ENCODE data around the gene SYAP1.
A peak's percentile ranks its signal among the peaks of the same experiment; 100 is the strongest.
"Not testable (repeated sequence)": the region's sequence is repeated elsewhere in the genome, so short reads cannot be mapped to it uniquely, and the experiment has no call there.

The SYAP1 gene

GRCh38 chrX:16762579-16762978 is 43.2 kb downstream of the SYAP1 start:
- no peak for TF ChIP-seq POLR2A (IDR thresholded peaks at IDR 0.05; ENCODE audit: low read depth, low read length)
- no peak for TF ChIP-seq TAF1 (IDR thresholded peaks at IDR 0.05; ENCODE audit: borderline replicate concordance, low read depth, low read length)
- no peak for TF ChIP-seq POLR2AphosphoS5 (IDR thresholded peaks at IDR 0.05; ENCODE audit: low read depth, low read length)
- FAIRE-seq (no peak), DNase-seq (ENCODE audit: insufficient read length) (no peak)

GRCh38 chrX:16765594-16765993 is 46.2 kb downstream of the SYAP1 start:
- DNase-seq (ENCODE audit: insufficient read length) (no peak), FAIRE-seq (no peak)
- TF ChIP-seq POLR2AphosphoS5 (IDR thresholded peaks at IDR 0.05; ENCODE audit: low read depth, low read length) = no peak

GRCh38 chrX:16770970-16771482 is 51.6 kb downstream of the SYAP1 start:
- no peak for DNase-seq (ENCODE audit: insufficient read length)
- TF ChIP-seq POLR2AphosphoS5 (IDR thresholded peaks at IDR 0.05; ENCODE audit: low read depth, low read length) = no peak
- no peak for TF ChIP-seq TAF1 (IDR thresholded peaks at IDR 0.05; ENCODE audit: borderline replicate concordance, low read depth, low read length)
- TF ChIP-seq POLR2A (IDR thresholded peaks at IDR 0.05; ENCODE audit: low read depth, low read length) = no peak
- FAIRE-seq = no peak

- no peak for FAIRE-seq
- TF ChIP-seq TAF1 (IDR thresholded peaks at IDR 0.05; ENCODE audit: borderline replicate concordance, low read depth, low read length) (no peak), POLR2A (IDR thresholded peaks at IDR 0.05; ENCODE audit: low read depth, low read length) (peak; percentile 76), POLR2AphosphoS5 (IDR thresholded peaks at IDR 0.05; ENCODE audit: low read depth, low read length) (peak; percentile 56; the same call in 1 of the 2 replicates)
- no peak for DNase-seq (ENCODE audit: insufficient read length)
These were observed 52.3 kb downstream of the SYAP1 start for GRCh38 chrX:16771483-16772398.

- TF ChIP-seq POLR2AphosphoS5 (IDR thresholded peaks at IDR 0.05; ENCODE audit: low read depth, low read length) (no peak), POLR2A (IDR thresholded peaks at IDR 0.05; ENCODE audit: low read depth, low read length) (no peak), TAF1 (IDR thresholded peaks at IDR 0.05; ENCODE audit: borderline replicate concordance, low read depth, low read length) (no peak)
- no peak for FAIRE-seq
- DNase-seq (ENCODE audit: insufficient read length) = no peak
These were observed 53.0 kb downstream of the SYAP1 start for GRCh38 chrX:16772460-16772859.

- TF ChIP-seq TAF1 (IDR thresholded peaks at IDR 0.05; ENCODE audit: borderline replicate concordance, low read depth, low read length) = no peak
- TF ChIP-seq POLR2AphosphoS5 (IDR thresholded peaks at IDR 0.05; ENCODE audit: low read depth, low read length) = no peak
- no peak for TF ChIP-seq POLR2A (IDR thresholded peaks at IDR 0.05; ENCODE audit: low read depth, low read length)
- no peak for FAIRE-seq
- DNase-seq (ENCODE audit: insufficient read length) = no peak
These were observed 55.3 kb downstream of the SYAP1 start for GRCh38 chrX:16774746-16775145.

- TF ChIP-seq POLR2AphosphoS5 (IDR thresholded peaks at IDR 0.05; ENCODE audit: low read depth, low read length) = no peak
- TF ChIP-seq TAF1 (IDR thresholded peaks at IDR 0.05; ENCODE audit: borderline replicate concordance, low read depth, low read length) = no peak
- TF ChIP-seq POLR2A (IDR thresholded peaks at IDR 0.05; ENCODE audit: low read depth, low read length) = no peak
- DNase-seq (ENCODE audit: insufficient read length) (no peak), FAIRE-seq (no peak)
These were observed 59.1 kb downstream of the SYAP1 start for GRCh38 chrX:16778545-16778944.

- no peak for DNase-seq (ENCODE audit: insufficient read length)
- TF ChIP-seq POLR2A (IDR thresholded peaks at IDR 0.05; ENCODE audit: low read depth, low read length) (no peak), POLR2AphosphoS5 (IDR thresholded peaks at IDR 0.05; ENCODE audit: low read depth, low read length) (no peak), TAF1 (IDR thresholded peaks at IDR 0.05; ENCODE audit: borderline replicate concordance, low read depth, low read length) (no peak)
- no peak for FAIRE-seq
These were observed 59.6 kb downstream of the SYAP1 start for GRCh38 chrX:16778993-16779392.

- FAIRE-seq = not testable (repeated sequence)
These were observed 60.4 kb downstream of the SYAP1 start for GRCh38 chrX:16779815-16780214.

GRCh38 chrX:16783452-16783851 is 64.0 kb downstream of the SYAP1 start:
- TF ChIP-seq POLR2AphosphoS5 (IDR thresholded peaks at IDR 0.05; ENCODE audit: low read depth, low read length) = no peak
- TF ChIP-seq TAF1 (IDR thresholded peaks at IDR 0.05; ENCODE audit: borderline replicate concordance, low read depth, low read length) = no peak
- TF ChIP-seq POLR2A (IDR thresholded peaks at IDR 0.05; ENCODE audit: low read depth, low read length) = no peak
- DNase-seq (ENCODE audit: insufficient read length) (no peak), FAIRE-seq (no peak)

More at GRCh38 chrX:16779815-16780214, 60.4 kb downstream of the SYAP1 start:
- not testable (repeated sequence) for DNase-seq (ENCODE audit: insufficient read length)

- not testable (repeated sequence) for FAIRE-seq
These were observed 65.0 kb downstream of the SYAP1 start for GRCh38 chrX:16784440-16784839.

GRCh38 chrX:16785247-16786138 is 66.1 kb downstream of the SYAP1 start:
- FAIRE-seq = no peak
- no peak for TF ChIP-seq TAF1 (IDR thresholded peaks at IDR 0.05; ENCODE audit: borderline replicate concordance, low read depth, low read length)
- TF ChIP-seq POLR2AphosphoS5 (IDR thresholded peaks at IDR 0.05; ENCODE audit: low read depth, low read length) = no peak
- no peak for TF ChIP-seq POLR2A (IDR thresholded peaks at IDR 0.05; ENCODE audit: low read depth, low read length)
- no peak for DNase-seq (ENCODE audit: insufficient read length)

More at GRCh38 chrX:16784440-16784839, 65.0 kb downstream of the SYAP1 start:
- not testable (repeated sequence) for DNase-seq (ENCODE audit: insufficient read length)
